GM18508 (cell line): ENCODE measurements around the gene LIFR.
"Not testable (repeated sequence)": the region's sequence is repeated elsewhere in the genome, so short reads cannot be mapped to it uniquely, and the experiment has no call there.

ENCODE experiments used
- ATAC-seq: cut with Tn5 transposase; IDR thresholded peaks from one replicate; pipeline ENCODE4 v1.9.1; 2021; ENCODE audit warnings: moderate number of reproducible peaks; ENCODE audit not compliant: insufficient read depth, unreplicated experiment

Gene LIFR

DNA sequence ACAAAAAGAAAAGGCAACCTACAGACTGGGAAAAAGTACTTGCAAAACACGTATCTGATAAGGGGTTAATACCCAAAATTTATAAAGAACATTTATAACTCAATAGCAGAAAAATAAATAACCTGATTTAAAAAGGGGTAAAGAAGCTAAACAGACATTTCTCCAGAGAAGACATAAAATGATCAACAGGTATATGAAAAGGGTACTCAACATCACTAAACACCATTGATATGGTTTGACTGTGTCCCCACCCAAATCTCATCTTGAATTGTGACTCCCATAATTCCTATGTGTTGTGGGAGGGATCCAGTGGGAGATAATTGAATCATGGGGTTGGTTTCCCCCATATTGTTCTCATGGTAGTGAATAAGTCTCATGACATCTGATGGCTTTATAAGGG, 27.1 kb upstream of the LIFR start:
- no peak for ATAC-seq

GRCh38 chr5:38582975-38583319, 26.5 kb upstream of the LIFR start:
- no peak for ATAC-seq

DNA sequence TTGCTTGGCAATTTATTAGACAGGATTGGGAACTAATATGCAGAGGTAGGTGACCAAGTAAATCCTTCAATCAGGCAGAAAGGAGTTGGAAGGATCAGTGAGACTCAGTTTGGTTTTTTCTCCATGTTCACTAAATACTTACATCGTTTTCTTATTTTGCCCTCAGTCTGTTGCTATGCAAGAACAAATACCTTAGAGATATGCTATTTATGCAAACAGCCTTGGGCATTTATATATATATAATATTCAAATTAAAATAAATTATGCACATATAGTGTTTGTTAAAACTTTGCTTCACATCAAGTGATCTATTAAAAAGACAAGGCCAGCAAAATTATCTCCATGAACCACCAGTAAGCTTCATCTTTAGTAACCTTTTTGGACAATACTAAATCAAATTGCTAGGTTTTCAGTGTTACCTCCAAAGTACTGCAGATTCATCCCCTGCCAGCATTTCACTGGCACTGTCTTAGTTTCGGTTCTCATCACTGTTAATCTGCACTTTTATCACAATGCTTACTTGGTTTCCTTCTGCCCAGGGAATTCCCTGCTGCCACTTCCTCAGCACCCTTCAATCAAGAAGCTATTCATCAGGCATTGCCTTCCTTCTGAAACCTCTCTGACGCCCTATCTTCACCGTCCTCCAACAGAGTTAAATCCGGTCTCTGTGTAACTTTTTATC, 26.0 kb upstream of the LIFR start:
- ATAC-seq = no peak

- ATAC-seq = no peak
These were observed 25.2 kb upstream of the LIFR start for GRCh38 chr5:38581597-38581996.

GRCh38 chr5:38579105-38579504, 22.7 kb upstream of the LIFR start:
- no peak for ATAC-seq

DNA sequence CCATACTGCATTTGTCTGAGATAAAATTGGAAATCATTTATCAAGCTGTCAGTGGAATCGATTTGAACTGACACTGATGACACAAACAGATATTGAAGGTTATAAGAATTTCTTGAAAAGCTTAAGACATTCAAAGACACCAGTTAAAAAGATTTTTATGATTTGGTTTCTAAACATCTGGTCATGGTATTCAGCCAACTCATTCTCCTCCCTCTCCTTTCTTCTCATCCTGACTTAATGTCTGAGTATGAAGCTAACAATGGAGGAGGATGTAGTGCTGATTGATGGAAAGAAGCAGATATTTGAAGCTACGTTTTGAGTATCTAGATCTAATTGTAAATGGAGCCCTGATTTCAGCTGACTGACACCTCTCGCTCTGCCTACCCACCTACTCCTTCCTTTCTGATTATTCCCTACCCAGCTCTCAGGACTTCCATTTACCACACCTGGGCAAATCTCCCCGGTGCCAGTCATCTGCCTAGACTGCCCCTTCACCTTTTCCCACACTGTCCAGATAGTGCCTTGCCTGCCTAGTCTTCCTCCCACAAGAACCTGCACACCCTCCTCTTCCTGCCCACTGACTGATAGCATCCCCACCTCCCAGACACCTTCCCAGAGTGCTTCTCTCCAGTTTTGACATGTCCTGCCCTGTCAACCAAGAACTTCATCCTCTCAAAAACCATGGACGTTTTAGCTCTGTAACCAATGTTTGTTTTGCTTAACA, 20.7 kb upstream of the LIFR start:
- no peak for ATAC-seq

DNA sequence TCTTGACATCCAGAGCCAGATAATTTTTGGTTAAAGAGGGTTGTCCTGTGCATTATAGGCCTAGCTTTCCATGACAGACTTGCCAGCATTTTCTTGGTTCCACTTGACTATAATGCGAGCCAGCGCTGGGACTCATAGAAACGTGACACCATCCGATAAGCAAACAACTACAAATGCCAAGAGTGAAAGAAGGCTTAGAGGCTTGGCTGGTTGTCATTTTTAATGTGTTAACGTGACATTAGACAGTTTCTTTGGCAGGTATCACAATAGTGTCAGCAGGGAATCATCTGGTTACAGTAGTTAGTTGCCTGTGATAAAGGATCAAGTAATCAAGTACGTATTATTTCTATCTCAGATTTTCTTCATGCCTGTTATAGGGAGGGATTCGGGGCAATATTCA, 20.0 kb upstream of the LIFR start:
- ATAC-seq = no peak

DNA sequence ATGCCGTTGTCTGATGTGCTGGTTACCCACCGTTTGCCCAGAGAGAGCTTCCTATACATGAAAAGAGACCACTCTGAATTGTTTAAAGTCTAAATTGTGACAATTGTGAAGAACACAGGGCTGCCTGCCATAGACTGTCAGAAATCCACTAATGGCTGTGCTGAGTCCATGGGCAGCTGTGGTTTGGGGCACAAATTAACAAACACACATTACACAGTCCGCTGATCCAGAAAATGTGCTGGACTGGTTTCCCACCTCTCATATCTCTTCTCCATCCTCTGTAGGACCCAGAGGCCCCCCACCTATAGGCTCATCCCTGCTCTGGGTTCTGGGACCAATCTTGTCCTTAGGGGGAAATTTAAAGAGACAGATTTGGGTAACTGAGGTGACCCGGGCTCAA, 19.0 kb upstream of the LIFR start:
- no peak for ATAC-seq

GRCh38 chr5:38574009-38574408, 17.6 kb upstream of the LIFR start:
- no peak for ATAC-seq

DNA sequence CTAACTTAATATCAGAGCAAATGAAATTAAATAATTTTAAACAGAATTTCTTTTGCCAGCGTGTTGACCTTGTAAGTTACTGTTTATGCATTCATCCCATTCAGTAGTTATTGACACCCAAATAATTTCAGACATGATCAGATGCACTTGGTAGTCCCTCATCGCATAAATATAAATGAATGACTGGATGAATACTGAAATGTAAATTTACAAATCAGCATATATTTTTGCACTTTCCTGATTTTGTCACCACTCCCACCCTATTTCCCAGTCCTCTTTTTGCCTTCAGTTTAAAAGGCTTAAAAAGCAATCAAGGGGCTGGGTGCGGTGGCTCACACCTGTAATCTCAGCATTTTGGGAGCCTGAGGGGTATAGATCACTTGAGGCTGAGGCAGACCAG, 17.1 kb upstream of the LIFR start:
- no peak for ATAC-seq

- ATAC-seq = no peak
These were observed 12.7 kb upstream of the LIFR start for GRCh38 chr5:38569180-38569579.

- not testable (repeated sequence) for ATAC-seq
These were observed 10.9 kb upstream of the LIFR start for GRCh38 chr5:38567306-38567705.

- no peak for ATAC-seq
These were observed 7.2 kb upstream of the LIFR start for GRCh38 chr5:38563624-38564023.

DNA sequence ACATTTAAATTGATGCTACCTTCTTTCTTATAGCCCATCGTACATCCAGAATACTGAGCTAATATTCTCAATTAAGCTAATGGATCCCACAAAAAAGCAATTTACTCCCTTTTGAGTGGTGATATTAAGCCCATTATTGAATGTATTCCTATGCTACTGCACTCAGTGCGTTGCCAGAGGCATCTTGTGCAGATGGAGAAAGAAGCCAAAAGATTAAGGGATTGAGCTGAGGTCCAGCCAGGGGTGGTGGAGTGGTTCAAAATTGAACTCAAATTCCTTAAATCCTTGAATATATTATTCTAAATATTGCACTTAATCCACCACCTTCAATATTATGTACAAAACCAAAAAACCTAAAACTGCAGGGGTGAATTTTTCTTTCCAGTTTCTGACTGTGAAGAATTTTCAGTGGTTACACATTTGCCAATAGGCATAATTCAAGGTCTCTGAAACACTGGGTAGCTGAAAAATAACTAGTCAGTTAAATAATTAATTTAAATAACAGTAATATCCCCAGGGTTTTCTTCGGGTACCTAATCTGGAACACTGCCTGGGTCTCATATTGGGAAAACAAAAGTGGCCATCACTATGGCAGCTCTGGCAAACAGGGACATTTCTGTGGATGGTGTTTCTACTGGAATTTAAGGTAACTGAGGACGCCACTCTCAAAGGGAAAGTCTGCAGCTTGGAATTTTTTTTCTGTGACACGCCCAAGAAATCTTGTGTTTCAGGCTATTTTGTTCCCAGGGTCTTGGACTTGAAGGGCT, 6.2 kb upstream of the LIFR start:
- no peak for ATAC-seq

- ATAC-seq = no peak
These were observed 3.0 kb upstream of the LIFR start for GRCh38 chr5:38559428-38559827.

DNA sequence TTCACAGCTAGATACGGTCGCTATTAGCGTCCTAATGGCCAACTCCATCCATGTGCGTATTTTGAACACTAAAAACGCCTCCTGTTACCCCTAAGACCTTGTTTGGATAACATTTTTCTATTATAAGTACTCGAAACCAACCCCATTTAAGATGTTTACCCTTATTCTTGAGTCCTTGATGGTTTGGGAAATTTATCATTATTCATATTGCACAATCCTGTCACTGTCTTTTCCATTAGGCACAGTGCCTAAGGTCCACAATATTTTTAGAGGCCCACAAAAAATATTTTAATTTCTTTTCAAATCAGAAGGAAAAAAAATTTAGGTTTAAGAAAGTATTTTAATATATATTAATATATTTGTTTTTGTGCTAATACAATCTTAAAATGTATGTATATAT, 1.3 kb upstream of the LIFR start:
- ATAC-seq = no peak

DNA sequence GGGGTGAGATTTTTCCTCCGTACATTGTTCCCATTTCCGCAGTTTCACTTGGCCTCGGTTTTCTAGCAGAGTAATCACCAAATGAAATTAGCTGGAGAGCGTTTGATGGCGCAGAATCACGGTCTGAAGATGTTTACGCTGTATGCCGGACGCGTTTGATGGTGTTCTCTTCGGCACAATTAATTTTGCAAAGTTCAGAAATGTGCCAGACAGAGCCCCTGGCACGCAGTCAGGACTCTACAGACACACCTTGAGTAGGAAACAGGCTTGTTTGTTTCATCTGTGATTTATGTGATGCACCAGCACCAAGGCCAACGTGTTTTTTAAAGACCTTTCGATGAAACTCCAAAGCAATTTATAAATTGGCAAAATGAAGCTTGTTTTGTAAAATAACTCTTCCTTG, 863 bp upstream of the LIFR start:
- no peak for ATAC-seq

- no peak for ATAC-seq
These were observed 303 bp downstream of the LIFR start for GRCh38 chr5:38556088-38556598.

DNA sequence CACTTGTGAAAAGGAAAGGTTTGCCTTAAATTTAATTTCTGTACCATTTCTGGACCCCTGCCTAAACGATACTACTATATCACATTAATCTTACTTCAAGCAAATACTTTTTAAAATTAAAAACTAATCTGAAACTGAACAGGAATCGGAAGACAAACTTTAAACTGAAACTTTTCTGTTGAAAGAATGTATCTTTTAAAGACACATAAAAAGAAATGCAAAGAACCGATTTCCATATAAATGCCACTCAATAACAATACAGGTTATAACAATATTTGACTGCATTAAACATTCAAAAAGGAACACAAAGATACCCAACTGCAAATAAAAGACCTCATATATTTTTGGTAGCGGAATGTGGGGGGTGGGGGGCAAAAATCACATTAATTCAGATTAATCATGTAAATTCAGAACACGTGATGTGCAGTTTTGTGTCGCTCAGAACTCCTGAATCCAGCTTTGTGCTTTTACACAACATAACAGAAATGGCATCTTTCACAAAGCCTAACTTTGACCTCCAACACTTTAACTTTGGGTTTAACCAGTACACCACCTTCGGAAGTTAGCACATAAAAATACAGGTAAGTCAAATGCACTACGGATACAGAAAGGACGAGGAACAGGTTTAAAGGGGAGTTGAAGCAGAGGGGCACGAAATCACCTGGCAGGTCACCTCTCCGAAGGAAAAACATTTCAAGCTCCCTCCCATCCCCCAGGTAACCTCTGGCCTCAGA, 925 bp downstream of the LIFR start:
- no peak for ATAC-seq

DNA sequence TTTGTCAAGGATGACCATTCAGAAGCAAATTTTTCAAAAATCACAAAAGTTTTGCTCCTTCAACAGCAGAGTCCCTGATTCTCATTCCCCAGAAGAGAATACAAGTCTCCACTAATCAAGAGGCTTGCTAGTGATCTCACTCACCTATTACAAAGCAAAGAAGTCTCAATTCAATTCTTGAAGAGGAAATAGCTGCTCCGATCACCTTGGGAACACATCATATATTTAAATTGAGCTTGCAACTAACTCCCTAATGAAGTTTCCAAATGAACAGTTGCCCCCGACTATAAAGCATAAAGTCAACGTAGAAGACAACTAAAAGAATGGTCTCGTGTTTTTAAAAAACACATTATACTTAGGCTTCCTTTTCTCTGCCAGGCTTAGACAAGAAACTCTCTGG, 1.6 kb downstream of the LIFR start:
- no peak for ATAC-seq

DNA sequence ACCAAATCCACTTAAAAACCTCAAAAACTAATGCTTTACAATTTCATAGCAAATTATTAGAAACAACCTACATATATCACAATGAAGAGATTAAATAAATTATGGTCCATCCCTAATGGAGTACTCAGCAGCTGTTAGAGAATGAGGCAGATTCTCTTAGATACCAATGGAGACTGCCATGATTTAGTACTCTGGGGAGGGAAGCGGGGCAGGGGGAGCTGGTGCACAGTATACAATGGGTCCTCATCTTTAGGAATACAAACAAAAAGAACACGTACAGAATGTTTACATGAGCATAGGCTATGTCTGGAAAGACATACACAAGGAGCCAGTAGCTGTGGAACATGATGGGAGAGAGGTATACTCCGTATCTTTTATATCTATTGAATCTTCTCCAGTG, 2.0 kb downstream of the LIFR start:
- no peak for ATAC-seq
